NT2/D1 (cell line): ENCODE results near the gene KHDRBS2.

Experiments used
- YY1 ChIP-seq: IDR thresholded peaks from 2 replicates; pipeline ENCODE4 v1.6.1; 2011; ENCODE audit not compliant: insufficient read length, insufficient read depth
- ZNF274 ChIP-seq: IDR thresholded peaks from 2 replicates; pipeline ENCODE4 v1.6.1; 2011; ENCODE audit warnings: mild to moderate bottlenecking, low read depth, low read length

DNA sequence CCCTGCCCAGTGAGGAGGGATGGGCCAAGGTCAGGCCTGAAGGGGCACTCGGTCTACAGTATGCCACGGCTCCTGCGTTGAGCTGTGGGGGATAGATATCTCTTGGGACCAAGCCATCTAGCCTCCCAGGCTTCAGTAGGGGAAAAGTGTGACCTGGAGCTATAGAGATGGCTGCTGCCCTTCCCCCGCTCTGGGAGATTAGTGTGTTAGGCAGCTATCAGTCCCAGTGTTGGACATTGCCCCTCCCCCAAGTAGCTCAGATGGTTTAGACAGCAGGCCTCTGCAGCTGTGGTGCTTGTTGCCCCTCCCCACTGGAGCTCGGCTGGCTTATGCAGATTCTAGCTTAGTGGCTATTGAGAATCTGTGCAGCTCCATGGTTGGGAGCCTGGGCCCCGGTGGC, 56.8 kb downstream of the KHDRBS2 start:
- TF ChIP-seq ZNF274 (no peak), YY1 (no peak)
